ENCODE results near the gene PNMA8C.

GRCh38 chr19:46386996-46387712 is 41.6 kb downstream of the PNMA8C start:
- TF ChIP-seq, protein P1, sequence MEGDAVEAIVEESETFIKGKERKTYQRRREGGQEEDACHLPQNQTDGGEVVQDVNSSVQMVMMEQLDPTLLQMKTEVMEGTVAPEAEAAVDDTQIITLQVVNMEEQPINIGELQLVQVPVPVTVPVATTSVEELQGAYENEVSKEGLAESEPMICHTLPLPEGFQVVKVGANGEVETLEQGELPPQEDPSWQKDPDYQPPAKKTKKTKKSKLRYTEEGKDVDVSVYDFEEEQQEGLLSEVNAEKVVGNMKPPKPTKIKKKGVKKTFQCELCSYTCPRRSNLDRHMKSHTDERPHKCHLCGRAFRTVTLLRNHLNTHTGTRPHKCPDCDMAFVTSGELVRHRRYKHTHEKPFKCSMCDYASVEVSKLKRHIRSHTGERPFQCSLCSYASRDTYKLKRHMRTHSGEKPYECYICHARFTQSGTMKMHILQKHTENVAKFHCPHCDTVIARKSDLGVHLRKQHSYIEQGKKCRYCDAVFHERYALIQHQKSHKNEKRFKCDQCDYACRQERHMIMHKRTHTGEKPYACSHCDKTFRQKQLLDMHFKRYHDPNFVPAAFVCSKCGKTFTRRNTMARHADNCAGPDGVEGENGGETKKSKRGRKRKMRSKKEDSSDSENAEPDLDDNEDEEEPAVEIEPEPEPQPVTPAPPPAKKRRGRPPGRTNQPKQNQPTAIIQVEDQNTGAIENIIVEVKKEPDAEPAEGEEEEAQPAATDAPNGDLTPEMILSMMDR (IDR thresholded peaks at IDR 0.05), result no peak
- TF ChIP-seq POLR2A (IDR thresholded peaks at IDR 0.05), result no peak
- TF ChIP-seq POLR2AphosphoS5 (IDR thresholded peaks at IDR 0.05), result no peak

Data from breast epithelium (tissue), 3 donors.